ENCODE measurements around the gene RAB7B. TPM values are rescaled to one million over a fixed set of nuclear protein-coding genes. Genes with fewer than 3 reads are reported as not detected.

The RAB7B gene
- total RNA-seq, 1 experiment from 2014 or later: not detected

DNA sequence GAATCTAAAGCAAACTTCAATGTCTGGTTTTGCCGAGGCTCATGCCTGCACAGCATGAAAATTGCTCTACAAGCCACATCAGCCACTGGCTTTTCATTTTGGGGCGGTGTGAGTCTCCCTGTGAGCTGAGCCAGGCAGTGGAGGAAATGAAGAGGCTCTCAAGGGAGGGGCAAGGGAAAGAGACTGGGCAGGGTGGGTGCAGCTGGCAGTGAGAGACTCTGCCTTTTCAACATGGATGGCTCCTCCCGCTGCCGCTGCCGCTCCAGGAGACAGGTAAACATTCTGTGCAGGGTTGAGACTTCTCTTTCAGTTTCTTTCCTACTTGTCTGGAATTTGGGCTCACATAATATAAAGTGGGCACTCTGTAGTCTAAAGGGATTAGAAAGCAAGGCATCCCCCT lies 31.8 kb upstream of the RAB7B start:
- DNase-seq (ENCODE audit: low spot score) (no peak), ATAC-seq (no peak)
- Mint-ChIP-seq H3K4me3 (no peak overlapping the region), H3K36me3 (no peaks in the 10 kb centered on the region), H3K9me3 (peaks cover 9% of the 10 kb centered on the region), H3K4me1 (peaks cover 19% of the 10 kb centered on the region), H3K27ac (no peak overlapping the region), H3K27me3 (ENCODE audit: low read depth) (no peaks in the 10 kb centered on the region)
- POLR2A ChIA-PET: no interaction called here
- TF ChIP-seq ARID4B (CRISPR knock-in tag; IDR thresholded peaks at IDR 0.05; ENCODE audit: borderline replicate concordance) (no peak), EMX1 (CRISPR knock-in tag; IDR thresholded peaks at IDR 0.05) (no peak), NFATC4 (CRISPR knock-in tag; IDR thresholded peaks at IDR 0.05) (no peak), ETV6 (CRISPR knock-in tag; IDR thresholded peaks at IDR 0.05) (no peak), NR3C1 (CRISPR knock-in tag; conservative IDR thresholded peaks at IDR 0.05; ENCODE audit: low read depth) (no peak), NR2C2 (CRISPR knock-in tag; IDR thresholded peaks at IDR 0.05) (no peak), ZNF423 (CRISPR knock-in tag; IDR thresholded peaks at IDR 0.05) (no peak), ZNF121 (CRISPR knock-in tag; IDR thresholded peaks at IDR 0.05) (no peak), ELF4 (CRISPR knock-in tag; IDR thresholded peaks at IDR 0.05; ENCODE audit: low read depth) (no peak)
- TF ChIP-seq, protein P1, sequence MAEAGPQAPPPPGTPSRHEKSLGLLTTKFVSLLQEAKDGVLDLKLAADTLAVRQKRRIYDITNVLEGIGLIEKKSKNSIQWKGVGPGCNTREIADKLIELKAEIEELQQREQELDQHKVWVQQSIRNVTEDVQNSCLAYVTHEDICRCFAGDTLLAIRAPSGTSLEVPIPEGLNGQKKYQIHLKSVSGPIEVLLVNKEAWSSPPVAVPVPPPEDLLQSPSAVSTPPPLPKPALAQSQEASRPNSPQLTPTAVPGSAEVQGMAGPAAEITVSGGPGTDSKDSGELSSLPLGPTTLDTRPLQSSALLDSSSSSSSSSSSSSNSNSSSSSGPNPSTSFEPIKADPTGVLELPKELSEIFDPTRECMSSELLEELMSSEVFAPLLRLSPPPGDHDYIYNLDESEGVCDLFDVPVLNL (CRISPR knock-in tag; IDR thresholded peaks at IDR 0.05; ENCODE audit: borderline replicate concordance, low read depth): no peak
- CTCF ChIA-PET: no interaction called here

- H3K9me3 Mint-ChIP-seq: peaks cover 9% of the 10 kb centered on the region
- H3K27me3 Mint-ChIP-seq (ENCODE audit: low read depth): no peaks in the 10 kb centered on the region
- TF ChIP-seq ATF6 (CRISPR knock-in tag; IDR thresholded peaks at IDR 0.05) (no peak), HMGXB4 (CRISPR knock-in tag; IDR thresholded peaks at IDR 0.05) (no peak), NR1H2 (CRISPR knock-in tag; IDR thresholded peaks at IDR 0.05) (no peak), ZNF138 (CRISPR knock-in tag; conservative IDR thresholded peaks at IDR 0.05) (no peak), JAZF1 (CRISPR knock-in tag; IDR thresholded peaks at IDR 0.05) (no peak), CBFB (CRISPR knock-in tag; IDR thresholded peaks at IDR 0.05; ENCODE audit: low read depth) (no peak), ZNF263 (CRISPR knock-in tag; IDR thresholded peaks at IDR 0.05; ENCODE audit: low read depth) (no peak)
- TF ChIP-seq, protein P2, sequence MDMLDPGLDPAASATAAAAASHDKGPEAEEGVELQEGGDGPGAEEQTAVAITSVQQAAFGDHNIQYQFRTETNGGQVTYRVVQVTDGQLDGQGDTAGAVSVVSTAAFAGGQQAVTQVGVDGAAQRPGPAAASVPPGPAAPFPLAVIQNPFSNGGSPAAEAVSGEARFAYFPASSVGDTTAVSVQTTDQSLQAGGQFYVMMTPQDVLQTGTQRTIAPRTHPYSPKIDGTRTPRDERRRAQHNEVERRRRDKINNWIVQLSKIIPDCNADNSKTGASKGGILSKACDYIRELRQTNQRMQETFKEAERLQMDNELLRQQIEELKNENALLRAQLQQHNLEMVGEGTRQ (CRISPR knock-in tag; IDR thresholded peaks at IDR 0.05): no peak
- CTCF ChIA-PET: interaction anchor here (1.1 to 4.7 kb wide), 2 partner anchors 48 to 71 kb away, joined by 3 to 79 read pairs; no protein-coding TSS in a partner anchor
- ATAC-seq: no peak
- peaks cover 6% of the 10 kb centered on the region for H3K4me1 Mint-ChIP-seq
- no peaks in the 10 kb centered on the region for H3K36me3 Mint-ChIP-seq
- H3K27ac Mint-ChIP-seq: no peak overlapping the region
- no peak for DNase-seq (ENCODE audit: low spot score)
- H3K4me3 Mint-ChIP-seq: no peak overlapping the region
- POLR2A ChIA-PET: no interaction called here
These were observed 29.4 kb upstream of the RAB7B start for GRCh38 chr1:206032380-206033140.

All from WTC11 (cell line).